Superior temporal gyrus (tissue), 1 donor: ENCODE measurements around the gene OTULINL.

ENCODE experiments used
- DNase-seq: peaks from one replicate; pipeline ENCODE4 v3.0.0-alpha.2; 2016; ENCODE audit errors: extremely low spot score

Gene OTULINL

GRCh38 chr5:14600846-14601245 is 19.3 kb downstream of the OTULINL start:
- DNase-seq, result no peak

GRCh38 chr5:14603141-14603540 is 21.5 kb downstream of the OTULINL start:
- no peak for DNase-seq

- no peak for DNase-seq
These were observed 25.5 kb downstream of the OTULINL start for GRCh38 chr5:14607104-14607503.

GRCh38 chr5:14608169-14608568 is 26.6 kb downstream of the OTULINL start:
- DNase-seq, result no peak

- no peak for DNase-seq
These were observed 30.1 kb downstream of the OTULINL start for GRCh38 chr5:14611737-14612136.

- no peak for DNase-seq
These were observed 32.9 kb downstream of the OTULINL start for GRCh38 chr5:14614490-14614889.

- DNase-seq, result no peak
These were observed 33.8 kb downstream of the OTULINL start for GRCh38 chr5:14615365-14615764.

- DNase-seq, result no peak
These were observed 35.8 kb downstream of the OTULINL start for GRCh38 chr5:14617441-14617840.

GRCh38 chr5:14627270-14627669 is 45.7 kb downstream of the OTULINL start:
- no peak for DNase-seq

GRCh38 chr5:14628346-14628745 is 46.8 kb downstream of the OTULINL start:
- DNase-seq, result no peak

GRCh38 chr5:14630671-14631070 is 49.1 kb downstream of the OTULINL start:
- DNase-seq, result no peak

GRCh38 chr5:14635656-14636055 is 54.1 kb downstream of the OTULINL start:
- no peak for DNase-seq

- no peak for DNase-seq
These were observed 59.2 kb downstream of the OTULINL start for GRCh38 chr5:14640765-14641164.

GRCh38 chr5:14644623-14645237 is 63.1 kb downstream of the OTULINL start:
- DNase-seq, result no peak

- DNase-seq, result no peak
These were observed 68.5 kb downstream of the OTULINL start for GRCh38 chr5:14650052-14650451.

GRCh38 chr5:14655146-14655741 is 73.7 kb downstream of the OTULINL start:
- no peak for DNase-seq

GRCh38 chr5:14656898-14657297 is 75.3 kb downstream of the OTULINL start:
- no peak for DNase-seq

- no peak for DNase-seq
These were observed 78.4 kb downstream of the OTULINL start for GRCh38 chr5:14659821-14660607.

- no peak for DNase-seq
These were observed 79.2 kb downstream of the OTULINL start for GRCh38 chr5:14660833-14661232.
